ENCODE results near the gene MACROH2A1.

The MACROH2A1 gene

DNA sequence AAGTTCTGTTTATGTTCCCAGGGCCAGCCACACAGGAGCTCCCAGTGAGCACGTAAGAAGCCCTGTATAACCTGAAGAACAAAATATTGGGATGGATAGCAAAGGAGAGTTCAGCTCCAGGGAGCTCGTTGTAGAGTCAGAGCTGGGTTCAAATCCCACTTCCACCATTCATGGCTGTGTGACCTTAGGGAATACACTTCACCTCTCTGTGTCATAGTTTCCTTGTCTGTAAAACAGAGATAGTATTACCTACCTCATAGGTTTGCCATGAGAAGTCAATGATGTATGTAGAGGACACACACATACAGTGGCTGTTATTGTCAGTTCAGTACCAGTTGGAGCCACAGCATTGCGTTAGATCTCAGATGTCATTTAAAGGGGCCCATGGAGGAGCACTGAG, 67.4 kb downstream of the MACROH2A1 start:
- DNase-seq (ENCODE audit: low read depth in 2 of 2) = no peak

DNA sequence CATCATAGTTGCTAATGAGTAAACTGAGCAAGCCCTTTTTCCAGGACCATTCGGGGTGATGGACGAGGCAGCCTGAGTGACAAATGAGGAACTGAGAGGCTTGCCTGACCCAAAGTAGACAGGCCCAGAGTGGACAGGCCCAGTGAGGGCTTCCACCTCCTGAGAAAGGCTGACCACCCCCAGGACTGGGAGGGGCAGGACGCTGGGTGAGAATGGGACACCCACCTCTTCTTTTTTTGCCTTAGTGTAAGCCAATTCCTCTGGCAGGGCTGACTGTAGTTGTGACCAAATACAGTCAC, 68.3 kb downstream of the MACROH2A1 start:
- DNase-seq (ENCODE audit: low read depth in 2 of 2) = no peak

DNA sequence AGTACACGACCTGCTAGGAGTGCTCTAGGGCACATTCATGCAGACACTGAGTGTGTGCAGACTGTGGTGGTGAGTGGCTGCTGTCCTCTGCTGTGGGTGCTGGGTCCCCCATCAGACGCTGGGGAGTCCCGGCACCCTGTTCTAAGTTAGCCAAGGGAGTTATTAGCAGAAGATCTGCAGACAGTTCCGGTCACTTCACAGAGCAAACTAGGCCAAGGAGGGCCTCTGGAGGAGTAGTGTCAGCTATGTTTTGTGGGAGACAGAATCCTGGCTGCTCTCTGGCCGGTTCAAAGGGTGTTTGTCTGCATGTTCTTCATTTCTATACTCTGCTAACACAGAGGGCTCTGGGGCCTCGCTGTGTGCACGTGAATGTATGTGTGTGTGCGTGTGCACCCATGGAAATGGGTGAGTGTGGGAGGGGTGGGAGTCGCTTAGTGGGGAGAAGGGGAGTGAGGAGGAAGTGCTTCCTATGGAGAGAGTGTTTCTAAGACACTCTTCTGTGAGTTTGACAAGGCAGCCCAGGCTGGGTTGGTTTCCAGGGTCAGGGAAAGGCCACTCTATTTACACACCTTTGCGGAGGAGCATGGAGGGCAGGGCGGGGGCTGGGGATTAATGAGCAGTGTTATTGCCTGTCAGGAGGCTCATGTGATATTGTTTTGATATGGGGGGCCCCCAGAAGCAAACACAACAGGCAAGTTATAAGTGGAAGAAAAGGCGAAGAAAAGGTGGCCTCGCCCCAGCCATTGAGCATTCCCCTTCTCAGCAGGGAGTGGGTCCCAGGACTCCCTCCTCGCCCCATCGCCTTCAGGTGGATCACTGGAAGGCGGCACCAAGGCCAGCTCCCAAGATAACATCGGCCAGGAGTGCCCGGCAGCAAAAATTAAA, 68.9 kb downstream of the MACROH2A1 start:
- no peak for DNase-seq (ENCODE audit: low read depth in 2 of 2)

DNA sequence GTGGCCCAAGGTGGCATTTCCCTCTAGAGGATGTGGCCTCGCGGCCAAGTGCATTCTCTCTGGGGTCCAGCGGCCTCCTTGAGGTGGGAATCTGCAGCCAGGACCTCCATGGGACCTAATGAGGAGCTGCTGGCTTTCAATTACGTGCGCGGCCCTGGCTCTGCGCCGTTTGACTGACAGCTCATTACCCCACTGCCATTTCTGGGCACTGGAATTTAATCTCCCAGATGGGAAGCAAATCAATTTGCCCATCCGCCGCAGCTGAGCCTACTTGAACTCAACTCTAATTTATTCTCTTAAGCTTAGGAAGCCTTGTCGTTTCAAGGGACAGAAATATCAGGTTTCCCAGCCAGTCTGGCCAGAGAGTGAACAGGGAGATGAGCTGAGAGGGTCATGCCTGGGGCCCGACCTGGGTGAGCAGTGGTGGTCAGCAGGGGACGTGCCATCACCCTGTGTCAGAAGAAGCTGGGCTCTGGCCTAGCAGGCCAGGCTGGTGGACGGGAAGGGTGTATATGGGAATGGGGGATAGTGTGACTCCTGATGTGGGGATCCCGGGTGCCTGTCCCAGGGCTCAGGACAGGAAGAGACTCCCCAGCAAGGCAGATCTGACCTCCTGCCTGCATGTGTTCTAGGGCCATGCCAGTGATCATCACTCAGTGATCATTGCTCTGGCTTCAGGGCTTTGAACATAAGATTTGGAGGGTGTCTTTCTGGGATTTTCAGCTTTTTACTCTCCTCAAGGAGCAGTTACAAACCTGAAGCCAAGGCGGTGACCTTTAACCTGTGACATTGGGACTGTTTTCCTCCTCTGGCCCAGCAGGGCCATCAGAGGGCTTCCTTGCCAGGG, 69.7 kb downstream of the MACROH2A1 start:
- DNase-seq (ENCODE audit: low read depth in 2 of 2) = no peak

DNA sequence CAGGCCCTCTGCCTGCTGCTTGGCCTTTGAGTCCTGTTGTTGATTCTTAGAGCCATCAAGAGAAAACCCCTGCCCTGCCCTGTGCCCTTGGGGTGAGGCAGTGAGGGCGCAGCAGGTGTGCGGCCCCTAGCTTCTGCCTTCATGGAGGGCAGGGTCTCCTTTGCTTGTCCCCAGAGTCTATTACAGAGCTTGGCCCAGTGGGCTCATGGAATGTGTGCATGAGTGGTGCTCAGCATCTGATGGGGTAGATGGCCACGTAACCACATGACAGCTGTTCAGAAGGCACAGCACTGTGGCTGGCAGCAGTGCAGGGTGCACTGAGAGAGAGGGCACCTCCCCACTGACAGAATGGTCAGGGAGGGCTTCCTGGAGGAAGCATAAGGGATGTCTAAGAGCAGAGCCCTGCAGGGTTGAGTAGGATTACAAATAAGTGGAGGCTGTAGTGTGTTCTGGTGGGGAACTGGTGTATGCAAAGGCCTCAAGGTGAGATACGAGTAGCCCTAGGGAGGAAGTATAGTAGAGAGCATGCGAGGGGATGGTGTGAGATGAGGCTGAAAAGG, 70.8 kb downstream of the MACROH2A1 start:
- no peak for DNase-seq (ENCODE audit: low read depth in 2 of 2)

DNA sequence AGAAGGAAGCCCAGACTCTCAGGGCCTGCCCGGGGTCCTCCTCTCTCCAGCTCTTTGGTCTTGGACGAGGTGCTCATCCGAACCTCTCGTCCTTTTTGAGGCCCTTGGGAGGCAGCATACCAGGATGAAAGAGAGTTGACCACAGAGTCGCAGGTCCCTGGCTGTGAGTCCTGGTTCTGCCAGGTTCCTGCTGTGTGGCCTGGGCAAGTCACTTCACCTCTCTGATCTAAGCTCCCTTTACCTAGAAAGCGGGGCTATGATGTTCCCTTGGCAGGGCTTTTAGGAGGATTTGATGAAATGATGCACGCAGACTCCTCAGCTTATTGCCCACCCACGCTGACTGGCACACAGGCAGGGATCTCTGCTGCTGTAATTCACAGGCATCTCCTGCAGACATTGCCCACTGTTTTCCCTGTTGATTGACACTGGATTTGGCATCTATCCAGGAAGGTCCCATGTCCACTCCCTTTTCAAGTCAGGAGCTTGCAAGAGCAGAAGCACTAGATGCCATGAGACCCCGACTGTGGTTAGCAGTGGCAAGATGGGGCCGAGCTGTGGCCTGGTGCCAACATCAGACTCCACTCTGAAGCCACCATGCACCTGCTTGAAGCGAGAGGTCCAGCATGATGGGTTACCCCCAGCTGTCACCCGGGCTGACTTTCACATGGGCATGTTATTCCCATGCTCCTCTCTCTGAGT, 71.5 kb downstream of the MACROH2A1 start:
- no peak for DNase-seq (ENCODE audit: low read depth in 2 of 2)

DNA sequence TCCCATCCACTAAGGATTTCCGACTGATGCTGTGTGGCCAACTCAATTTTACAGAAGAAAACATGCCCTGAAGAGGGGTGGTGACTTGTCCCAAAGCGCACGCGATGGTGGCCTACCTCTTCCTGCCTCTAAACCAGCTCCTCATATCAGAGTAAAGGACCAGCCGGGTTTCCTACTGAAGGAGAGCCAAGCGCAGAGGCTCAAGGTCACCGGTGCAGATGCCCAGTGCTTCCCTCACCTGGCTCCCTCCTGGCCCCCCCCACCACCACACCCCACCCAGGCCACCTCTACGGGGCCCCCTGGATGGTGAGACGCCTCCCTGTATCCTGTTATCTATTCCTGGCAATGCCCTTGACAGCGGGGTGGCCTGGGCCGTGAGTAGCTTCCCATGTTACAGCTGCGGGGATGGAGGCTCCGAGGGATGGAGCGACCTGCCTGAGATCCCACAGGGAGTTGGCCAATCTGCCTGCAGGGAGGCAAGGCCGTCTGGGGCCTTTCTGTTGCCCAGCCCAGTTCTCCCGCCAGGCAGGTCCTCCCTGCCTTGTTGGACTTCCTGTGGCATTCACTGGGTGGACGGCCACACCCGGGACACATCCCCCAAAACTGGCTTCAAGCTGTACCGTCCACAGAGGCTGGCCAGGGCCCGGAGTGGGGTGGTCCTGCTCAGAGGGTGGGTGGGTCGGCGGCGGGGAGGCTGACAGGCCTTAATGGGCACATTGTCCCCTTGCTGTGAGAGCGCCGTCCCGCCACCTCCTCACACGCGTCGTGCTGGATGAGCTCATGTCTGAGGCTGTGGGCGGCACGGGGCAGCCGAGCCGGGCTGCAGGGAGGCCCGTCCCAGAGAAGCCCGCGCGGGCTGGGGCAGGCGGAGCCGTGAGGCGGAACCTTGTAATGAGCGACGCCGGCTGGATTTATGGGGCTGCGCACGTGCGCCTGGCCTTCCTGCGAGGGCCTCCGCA, 72.5 kb downstream of the MACROH2A1 start:
- no peak for DNase-seq (ENCODE audit: low read depth in 2 of 2)

DNA sequence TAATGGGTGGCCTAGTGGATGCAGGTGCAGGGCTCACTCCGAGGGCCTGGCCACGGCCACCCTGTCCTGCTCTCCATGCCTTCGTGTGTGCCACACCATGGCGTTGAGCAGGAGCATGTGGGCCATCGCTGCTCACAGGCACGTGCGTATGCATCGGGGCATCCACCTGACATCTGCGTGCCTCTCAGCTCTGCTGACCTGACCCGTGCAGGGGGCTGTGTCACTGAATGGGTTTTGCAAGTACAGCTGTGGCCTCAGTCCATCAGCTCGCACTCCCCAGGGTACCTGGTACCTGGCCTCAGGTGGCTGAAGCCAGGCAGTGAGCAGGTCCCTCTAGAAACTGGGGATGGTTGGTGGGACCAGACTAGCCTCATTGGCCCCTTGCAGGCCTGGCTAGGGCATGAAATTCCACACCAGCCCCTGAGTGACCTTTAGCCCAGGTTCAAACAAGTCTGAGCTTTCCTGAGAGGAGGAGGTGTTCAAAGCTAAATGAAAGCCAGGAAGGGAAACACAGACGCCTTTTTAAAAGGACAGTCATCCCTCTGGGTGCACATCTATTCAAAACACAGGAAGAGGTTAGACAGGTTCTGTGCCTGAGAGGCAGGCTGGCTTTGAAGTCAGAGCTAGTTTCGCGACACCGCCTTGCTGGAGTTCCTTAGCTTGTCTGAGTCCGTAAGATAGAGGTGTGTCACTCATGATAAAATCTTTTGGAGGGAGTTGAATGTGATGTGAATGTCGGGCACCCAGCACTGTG, 74.0 kb downstream of the MACROH2A1 start:
- no peak for DNase-seq (ENCODE audit: low read depth in 2 of 2)

DNA sequence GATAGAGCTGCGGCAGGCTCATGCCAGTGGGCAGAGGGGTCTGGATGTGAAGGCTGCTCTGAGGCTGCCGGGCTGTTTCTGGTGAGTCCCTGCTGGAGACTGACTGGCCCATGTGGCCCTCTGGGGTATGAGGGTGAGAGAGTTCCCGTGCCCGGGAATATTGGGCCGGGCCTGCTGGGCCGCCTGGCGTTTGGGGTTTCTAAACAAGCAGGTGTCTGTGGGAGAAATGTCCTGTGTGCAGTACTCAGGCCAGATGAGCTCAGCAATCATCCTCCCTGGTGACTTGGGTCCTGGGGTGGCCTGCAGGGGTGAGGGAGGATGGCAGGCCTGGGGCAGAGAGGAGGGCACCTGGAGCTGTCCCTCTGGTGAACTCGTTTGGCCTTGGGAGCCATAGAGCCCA, 74.9 kb downstream of the MACROH2A1 start:
- no peak for DNase-seq (ENCODE audit: low read depth in 2 of 2)

DNA sequence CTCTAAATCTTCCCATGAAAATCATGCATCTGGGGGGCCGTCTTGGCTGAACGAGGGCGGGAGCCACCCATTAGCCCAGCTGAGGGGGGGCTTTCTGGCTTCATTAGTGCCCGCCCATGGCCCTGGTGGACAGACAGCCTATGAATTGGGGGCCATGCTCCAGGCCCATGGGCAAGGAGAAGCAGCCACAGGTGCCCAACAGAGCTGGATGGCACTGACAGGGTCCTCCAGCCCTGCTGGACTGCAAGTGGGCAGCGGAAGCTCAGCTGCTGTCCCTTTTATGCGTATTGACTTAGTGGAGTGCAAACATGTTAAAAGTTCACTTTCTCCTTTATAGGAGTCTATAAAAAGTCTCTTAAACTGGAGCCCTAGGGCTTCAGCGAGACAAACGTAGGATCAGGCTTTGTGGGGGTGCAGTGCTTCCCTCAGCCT, 75.3 kb downstream of the MACROH2A1 start:
- no peak for DNase-seq (ENCODE audit: low read depth in 2 of 2)

DNA sequence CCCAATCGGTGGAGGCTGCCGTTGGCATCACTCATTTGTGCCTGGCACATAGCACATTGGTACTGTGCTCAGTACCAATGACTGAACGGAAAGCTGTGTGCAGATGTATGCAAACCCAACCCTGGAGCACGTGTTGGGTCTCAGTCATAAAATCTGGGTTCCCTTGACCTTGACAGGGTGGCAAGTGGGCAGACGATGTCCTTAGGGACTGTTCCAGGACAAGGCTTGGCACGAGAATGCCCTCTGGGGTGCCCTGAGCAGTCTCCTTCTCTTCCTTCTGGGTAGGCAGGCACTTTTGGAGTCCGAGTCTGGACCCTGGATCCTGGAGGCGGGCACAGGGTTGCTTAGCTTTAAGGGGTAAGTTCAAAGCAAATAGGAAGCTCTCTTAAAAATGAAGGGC, 75.8 kb downstream of the MACROH2A1 start:
- no peak for DNase-seq (ENCODE audit: low read depth in 2 of 2)

DNA sequence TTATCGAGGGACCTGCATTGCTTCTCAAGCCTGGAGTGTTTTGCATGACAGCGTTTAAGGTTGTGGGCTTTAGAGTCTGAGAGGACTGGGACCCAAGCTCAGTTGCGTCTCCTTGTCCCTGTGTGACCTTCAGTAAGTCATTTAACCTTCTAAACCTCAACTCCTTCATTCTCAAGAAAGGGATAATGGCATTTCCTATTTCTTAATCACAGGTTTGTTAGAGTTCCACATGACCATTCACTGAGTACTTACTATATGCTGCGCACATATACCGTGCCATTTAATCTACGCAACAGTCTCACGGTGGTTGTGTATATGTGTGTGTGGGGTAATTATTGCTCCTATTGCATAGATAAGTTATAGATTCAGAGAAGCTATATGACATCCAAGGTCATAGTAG, 76.3 kb downstream of the MACROH2A1 start:
- no peak for DNase-seq (ENCODE audit: low read depth in 2 of 2)

DNA sequence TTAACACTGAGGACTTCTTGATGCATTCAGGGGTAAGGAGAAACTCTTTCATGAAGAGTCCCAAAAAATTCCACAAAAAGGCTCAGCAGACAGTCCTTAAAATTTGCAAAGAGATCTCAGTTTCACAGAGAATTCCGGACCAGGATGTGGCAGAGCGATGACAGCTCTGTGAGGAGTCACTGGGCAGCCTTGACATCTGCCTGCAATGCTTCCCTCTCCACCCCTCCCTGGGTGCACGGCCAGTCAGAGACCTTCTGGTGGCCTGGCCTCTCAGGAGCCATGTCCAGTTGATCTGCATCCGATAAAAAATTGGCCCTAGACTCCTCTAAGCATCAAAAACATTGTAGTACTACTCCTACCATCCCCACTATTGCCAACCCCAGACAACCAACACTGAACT, 76.8 kb downstream of the MACROH2A1 start:
- DNase-seq (ENCODE audit: low read depth in 2 of 2) = no peak

DNA sequence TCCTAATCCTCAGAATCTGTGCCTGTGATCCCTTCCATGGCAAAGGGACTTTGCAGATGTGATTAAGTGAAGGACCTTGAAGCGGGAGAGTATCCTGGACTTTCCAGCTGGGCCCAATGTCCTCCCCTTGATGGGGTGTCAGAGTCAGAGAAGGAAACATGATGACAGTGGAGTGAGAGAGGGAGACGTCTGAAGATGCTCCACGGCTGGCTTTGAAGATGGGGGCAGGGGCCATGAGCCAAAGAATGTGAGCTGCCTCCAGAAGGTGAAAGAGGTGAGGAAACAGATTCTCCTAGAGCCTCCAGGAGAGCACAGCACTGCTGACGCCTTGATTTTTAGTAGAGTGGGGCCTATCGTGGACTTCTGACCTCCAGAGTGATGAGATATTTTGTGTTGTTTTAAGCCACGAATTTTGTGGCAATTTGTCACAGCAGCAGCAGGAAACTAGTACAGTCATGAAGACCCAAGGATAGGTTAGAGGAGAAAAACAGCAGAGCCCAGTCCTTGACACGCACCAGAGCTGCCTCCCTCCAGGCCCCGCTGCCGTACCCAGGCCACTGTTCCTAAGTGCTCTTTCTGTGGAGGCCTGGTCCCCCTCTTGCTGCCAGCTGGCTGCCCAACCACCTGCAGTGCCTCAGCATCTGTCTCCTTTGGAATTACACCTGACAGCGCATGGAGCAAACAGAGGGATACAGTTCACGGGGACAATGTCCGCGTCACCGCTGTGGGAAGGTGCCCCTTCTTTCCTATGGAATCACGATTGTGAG, 78.1 kb downstream of the MACROH2A1 start:
- DNase-seq (ENCODE audit: low read depth in 2 of 2) = no peak

DNA sequence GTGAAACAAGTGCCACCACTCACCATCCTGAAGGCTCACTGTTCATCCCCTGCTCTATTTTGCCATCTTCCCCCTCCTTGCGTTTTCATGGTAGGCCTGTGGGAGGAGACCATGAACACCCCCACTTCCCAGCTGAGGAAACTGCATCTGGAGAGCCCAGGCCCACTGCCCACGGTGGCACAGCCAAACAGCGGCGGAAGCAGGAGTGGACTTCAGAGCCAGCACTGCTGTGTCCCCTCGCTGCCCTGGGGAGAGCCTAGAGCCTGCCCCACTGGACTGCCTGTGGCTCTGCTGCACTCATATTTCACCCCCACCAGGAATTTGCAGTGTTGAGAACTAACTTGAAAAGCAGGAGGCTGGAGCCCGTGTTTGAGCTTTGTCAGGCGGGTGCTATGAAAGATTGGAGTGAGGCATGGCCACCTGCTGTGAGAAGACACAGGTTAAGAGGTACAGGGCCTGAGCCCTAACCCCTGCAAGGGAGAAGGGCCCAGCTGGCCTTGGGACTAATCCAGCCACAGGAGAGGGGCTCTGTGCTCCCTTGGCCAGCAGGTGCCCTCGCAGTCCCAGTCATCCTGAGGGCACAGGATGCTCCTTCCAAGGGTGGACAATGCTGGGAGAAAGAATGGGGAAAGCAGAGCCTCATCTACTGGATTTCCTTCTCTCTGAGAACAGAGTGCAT, 79.0 kb downstream of the MACROH2A1 start:
- no peak for DNase-seq (ENCODE audit: low read depth in 2 of 2)

DNA sequence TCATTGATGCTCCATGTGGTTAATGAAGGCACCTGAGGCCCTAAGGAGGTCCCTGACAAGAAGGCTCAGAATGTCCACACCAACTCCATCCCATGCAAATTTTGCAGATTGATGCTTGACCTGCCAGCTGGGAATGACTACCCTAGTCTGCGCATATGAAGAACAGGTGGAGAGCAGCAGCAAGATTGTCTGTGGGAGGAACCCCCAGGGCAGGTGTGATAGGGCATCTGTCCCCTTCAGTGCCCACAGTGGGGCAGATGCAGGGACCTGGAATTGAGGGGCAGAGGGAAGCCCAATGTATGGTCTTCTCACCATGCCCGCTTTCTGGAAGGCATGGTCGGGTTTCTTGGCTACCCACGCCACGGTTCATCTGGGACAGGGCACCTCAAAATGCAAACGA, 79.6 kb downstream of the MACROH2A1 start:
- no peak for DNase-seq (ENCODE audit: low read depth in 2 of 2)

DNA sequence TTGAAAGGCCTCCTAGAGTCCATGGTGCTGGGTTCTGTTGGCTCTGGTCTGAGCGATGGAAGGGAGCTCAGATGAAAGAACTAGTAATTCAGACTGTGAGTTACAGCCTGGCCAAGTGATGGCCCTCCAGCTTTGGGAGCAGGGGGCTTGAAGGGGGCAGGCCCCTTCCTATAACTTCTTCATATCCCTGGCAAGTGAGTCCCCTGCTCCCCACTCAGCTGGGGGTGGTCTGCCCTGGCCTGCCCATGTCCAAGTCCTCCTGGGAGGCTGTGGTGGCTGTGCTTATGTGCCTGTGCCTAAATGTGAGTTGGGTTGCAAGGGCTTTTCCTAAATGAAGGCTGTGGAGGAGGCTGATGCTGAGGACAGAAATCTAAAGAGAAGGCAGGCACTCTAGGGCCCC, 80.1 kb downstream of the MACROH2A1 start:
- DNase-seq (ENCODE audit: low read depth in 2 of 2) = no peak

DNA sequence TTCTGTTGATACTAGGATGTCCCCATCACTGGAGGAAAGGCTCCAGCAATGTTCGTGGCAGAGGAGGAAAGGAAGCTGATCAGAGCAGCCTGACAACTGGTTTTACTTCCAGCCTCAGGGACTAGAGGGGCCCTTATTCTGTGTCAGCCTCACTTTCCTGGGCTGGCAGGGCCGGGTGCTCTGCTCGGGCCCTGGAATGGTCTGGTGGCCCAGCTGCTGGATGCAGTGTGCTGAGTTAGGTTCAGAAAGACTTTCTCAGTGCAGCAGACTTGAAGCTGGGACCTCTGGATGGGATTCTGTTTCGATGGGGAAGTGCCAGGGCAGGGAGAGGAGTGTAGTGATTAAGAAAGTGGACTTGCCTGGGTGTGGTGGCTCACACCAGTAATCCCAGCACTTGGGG, 81.0 kb downstream of the MACROH2A1 start:
- no peak for DNase-seq (ENCODE audit: low read depth in 2 of 2)

DNA sequence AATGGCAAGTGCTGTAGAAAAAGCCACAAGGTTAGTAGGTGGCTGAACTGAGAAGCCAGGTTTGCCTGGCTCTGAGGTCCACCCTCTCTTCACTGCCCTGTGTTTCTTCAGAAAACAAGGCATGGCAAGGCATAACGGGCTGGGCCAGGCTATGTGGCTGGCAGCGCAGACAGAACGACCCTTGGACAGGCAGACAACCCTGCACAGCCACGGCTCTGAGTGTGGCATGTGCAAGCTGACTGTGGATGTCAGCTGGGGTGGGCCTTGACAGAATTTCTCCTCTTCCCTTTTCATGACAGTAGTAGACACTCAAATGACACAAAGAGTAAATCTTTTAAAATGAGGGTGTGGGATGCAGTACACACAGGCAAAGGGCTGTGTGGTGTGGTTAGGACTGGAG, 81.7 kb downstream of the MACROH2A1 start:
- no peak for DNase-seq (ENCODE audit: low read depth in 2 of 2)

All from activated CD4-positive, alpha-beta T cell treated with anti-CD3 and anti-CD28 coated beads for 24 hours (primary cell).